ENCODE measurements around the gene RCCD1. TPM values are rescaled to one million over a fixed set of nuclear protein-coding genes. Genes with fewer than 3 reads are reported as not detected.
"Not testable (repeated sequence)": the region's sequence is repeated elsewhere in the genome, so short reads cannot be mapped to it uniquely, and the experiment has no call there.

Gene RCCD1
- total RNA-seq: 10 to 100 TPM; 11.1 to 18.4 (median 13.1) TPM

DNA sequence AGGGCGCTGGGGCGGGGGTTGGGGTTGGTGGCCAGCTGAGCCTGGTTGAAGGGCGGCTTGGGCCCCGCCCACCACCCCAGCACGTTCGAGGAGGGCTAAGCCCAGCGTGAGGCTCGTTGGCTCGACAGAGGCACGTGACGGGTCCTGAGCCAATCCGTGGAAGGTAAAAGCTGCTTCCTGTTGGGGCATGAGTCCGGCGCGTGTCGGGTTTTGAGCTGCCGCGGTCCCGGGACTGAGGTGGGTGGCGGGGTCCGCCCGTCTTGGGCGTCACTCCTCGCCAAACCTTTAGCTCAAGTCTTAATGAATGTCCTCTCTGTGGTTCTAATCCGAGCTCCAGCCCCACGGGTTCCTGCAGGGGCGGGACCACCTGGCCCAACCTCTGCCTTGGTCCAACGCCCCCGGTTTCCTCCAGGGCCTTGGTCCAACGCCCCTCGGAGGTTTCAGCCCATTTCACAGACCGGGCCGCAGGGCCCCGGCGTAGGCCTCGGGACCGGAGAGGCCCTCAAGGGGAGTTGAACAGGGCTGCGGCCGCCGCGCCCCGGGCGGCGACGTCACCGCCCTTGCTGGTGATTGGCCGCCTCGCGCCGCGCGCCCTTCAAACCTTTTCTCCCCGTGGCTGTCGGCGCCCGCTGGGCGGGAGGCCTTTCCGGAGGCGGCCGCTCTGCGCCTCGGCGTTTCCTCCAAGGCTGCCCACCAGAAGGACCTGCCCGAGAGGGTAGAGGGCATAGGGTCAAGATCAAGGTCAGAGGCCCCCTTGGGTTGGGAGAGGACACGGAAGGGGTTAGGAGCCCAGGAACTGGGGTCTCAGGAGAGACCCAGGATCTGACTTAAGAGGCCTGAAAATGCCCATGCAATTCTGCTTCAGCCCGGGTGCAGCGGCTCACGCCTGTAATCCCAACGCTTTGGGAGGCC, at the start of gene RCCD1:
RCCD1 (plus strand) TSS at position 173 of the 912 bp plus-strand sequence. CDS start 1,851 bp downstream, outside the sequence.
- Mint-ChIP-seq H3K4me3 (peak within 1 kb of the TSS; percentile 86), H3K9me3 (no peaks in the 10 kb centered on the region), H3K36me3 (ENCODE audit: insufficient read depth) (peaks cover 11% of the 10 kb centered on the region), H3K4me1 (ENCODE audit: low read depth) (peaks cover 14% of the 10 kb centered on the region), H3K27me3 (ENCODE audit: low read depth) (no peaks in the 10 kb centered on the region)
- DNase-seq (peak; percentile 80), ATAC-seq (peak; percentile 96 to 97)

DNA sequence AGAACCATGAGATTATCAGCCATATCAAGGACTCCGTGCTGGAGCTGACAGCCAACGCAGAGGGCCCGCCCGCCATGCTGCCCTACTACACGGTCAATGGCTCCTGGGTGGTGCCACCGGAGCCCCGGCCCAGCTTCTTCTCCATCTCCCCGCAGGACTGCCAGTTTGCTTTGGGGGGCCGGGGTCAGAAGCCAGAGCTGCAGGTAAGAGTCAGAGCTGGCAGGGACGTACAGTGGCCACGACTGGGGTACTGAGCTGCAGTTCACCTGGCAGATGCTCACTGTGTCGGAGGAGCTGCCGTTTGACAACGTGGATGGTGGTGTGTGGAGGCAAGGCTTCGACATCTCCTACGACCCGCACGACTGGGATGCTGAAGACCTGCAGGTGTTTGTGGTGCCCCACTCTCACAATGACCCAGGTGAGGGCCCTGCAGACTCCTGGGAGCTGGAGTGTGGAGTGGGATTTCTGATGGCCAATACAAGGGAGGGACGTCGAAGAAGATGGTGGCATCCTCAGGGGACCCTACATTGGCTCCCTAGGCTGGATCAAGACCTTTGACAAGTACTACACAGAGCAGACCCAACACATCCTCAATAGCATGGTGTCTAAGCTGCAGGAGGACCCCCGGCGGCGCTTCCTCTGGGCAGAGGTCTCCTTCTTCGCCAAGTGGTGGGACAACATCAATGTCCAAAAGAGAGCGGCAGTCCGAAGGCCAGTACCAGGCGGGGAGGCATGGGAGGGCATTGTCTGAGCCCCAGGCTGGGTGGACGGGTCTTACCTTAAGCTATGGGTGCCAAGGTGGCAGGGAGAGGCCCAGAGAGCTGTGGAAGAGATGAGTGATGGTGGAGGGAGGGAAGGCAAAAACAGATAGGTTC, 49.1 kb upstream of the RCCD1 start:
- no peaks in the 10 kb centered on the region for H3K27me3 Mint-ChIP-seq (ENCODE audit: low read depth)
- no peaks in the 10 kb centered on the region for H3K9me3 Mint-ChIP-seq
- peaks cover 30% of the 10 kb centered on the region for H3K4me1 Mint-ChIP-seq (ENCODE audit: low read depth)
- H3K36me3 Mint-ChIP-seq (ENCODE audit: insufficient read depth): peaks cover 22% of the 10 kb centered on the region
- DNase-seq: no peak
- ATAC-seq: no peak
- H3K4me3 Mint-ChIP-seq: no peak overlapping the region

- ATAC-seq: no peak
- DNase-seq: no peak
- peaks cover 23% of the 10 kb centered on the region for H3K36me3 Mint-ChIP-seq (ENCODE audit: insufficient read depth)
- peaks cover 27% of the 10 kb centered on the region for H3K4me1 Mint-ChIP-seq (ENCODE audit: low read depth)
- H3K9me3 Mint-ChIP-seq: no peaks in the 10 kb centered on the region
- no peaks in the 10 kb centered on the region for H3K27me3 Mint-ChIP-seq (ENCODE audit: low read depth)
- H3K4me3 Mint-ChIP-seq: no peak overlapping the region
These were observed 48.4 kb upstream of the RCCD1 start for GRCh38 chr15:90906181-90906849.

DNA sequence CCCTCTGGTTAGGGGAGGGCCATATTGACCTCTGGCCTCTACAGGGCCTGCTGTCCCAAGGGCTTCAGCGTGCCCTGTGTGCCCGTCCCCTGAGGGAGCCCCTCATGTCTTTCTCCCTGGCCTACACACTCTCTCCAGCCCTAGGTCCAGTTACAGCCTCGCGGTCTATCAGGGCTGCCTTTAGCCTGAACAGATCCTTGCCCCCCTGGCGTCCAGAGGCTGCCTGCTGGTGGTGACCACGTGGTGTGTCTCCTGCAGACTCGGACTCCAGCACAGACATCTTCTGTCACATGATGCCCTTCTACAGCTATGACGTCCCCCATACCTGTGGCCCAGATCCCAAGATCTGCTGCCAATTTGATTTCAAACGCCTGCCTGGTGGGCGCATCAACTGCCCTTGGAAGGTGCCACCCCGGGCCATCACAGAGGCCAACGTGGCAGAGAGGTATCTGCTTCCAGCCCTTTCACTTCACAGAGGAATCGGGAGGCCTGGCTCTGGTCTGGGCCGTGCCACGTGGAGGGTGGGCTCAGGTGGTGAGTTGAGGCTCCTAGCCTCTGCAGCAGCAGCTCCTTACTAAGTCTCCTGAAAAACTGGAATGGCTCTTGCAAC, 47.5 kb upstream of the RCCD1 start:
- H3K36me3 Mint-ChIP-seq (ENCODE audit: insufficient read depth): peaks cover 24% of the 10 kb centered on the region
- peaks cover 18% of the 10 kb centered on the region for H3K4me1 Mint-ChIP-seq (ENCODE audit: low read depth)
- no peak overlapping the region for H3K4me3 Mint-ChIP-seq
- ATAC-seq: no peak
- no peaks in the 10 kb centered on the region for H3K27me3 Mint-ChIP-seq (ENCODE audit: low read depth)
- H3K9me3 Mint-ChIP-seq: no peaks in the 10 kb centered on the region
- DNase-seq: no peak

DNA sequence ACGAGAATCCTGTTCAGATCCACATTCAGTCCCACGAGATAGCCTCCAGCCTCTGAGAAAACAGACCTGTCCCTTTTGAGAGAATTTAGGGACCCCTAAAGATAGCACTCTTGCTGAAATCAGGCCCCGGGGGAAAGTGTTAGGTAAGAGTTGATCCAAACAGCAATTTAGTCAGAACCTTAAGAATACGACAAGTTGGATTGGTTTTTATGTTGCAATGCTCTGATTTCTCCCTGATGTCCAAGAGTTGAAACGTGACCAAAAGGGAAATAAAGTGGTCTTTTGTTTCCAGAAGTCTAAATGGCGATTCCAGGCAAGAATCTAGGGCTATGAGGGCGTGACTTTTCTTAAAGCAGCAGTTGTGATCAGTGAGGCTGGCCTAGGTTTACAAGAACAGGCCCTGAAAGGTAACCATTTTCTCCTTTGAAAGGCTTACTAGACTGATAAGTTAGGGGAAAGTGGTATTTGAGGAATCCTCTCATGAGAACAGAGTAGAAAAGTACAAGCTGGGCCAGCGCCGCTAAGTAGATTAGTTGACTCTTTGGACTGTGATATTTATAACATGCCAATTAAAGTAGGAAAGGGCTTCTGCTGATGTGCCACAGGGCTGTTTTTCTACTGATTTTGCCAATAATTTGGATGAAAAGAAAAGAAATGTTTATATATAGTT, 46.7 kb upstream of the RCCD1 start:
- H3K27me3 Mint-ChIP-seq (ENCODE audit: low read depth): no peaks in the 10 kb centered on the region
- no peak overlapping the region for H3K4me3 Mint-ChIP-seq
- peaks cover 30% of the 10 kb centered on the region for H3K36me3 Mint-ChIP-seq (ENCODE audit: insufficient read depth)
- ATAC-seq (no peak), DNase-seq (no peak)
- H3K9me3 Mint-ChIP-seq: no peaks in the 10 kb centered on the region
- peaks cover 17% of the 10 kb centered on the region for H3K4me1 Mint-ChIP-seq (ENCODE audit: low read depth)

DNA sequence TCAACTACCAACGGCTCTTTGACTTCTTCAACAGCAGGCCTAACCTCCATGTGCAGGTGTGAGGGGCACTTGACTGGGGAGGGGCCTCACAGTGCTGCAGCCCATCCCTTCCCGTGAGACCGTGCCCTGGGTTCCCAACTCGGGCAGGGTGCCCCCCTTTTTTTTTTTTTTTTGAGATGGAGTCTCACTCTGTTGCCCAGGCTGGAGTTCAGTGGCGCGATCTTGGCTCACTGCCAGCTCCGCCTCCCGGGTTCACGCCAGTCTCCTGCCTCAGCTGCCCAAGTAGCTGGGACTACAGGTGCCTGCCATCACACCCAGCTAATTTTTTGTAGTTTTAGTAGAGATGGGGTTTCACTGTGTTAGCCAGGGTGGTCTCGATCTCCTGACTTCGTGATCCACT, 45.2 kb upstream of the RCCD1 start:
- Mint-ChIP-seq H3K4me1 (ENCODE audit: low read depth) (peaks cover 11% of the 10 kb centered on the region), H3K36me3 (ENCODE audit: insufficient read depth) (peaks cover 38% of the 10 kb centered on the region)
- H3K4me3 Mint-ChIP-seq; DNase-seq; ATAC-seq; H3K27me3 Mint-ChIP-seq (ENCODE audit: low read depth); H3K9me3 Mint-ChIP-seq: not testable (repeated sequence)

DNA sequence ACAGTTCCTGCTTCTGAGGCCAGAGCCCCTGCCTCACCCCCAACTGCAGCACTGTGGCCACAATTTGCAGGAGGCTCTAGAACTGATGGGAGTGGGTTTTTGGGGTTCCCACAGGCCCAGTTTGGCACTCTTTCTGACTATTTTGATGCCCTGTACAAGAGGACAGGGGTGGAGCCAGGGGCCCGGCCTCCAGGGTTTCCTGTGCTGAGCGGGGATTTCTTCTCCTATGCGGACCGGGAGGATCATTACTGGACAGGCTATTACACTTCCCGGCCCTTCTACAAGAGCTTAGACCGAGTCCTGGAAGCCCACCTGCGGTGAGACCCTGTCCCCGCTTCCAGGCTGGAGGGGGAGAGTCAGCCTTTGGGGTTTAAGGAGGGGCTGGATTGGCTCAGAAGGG, 44.7 kb upstream of the RCCD1 start:
- ATAC-seq (no peak), DNase-seq (no peak)
- no peaks in the 10 kb centered on the region for H3K27me3 Mint-ChIP-seq (ENCODE audit: low read depth)
- H3K9me3 Mint-ChIP-seq: no peaks in the 10 kb centered on the region
- peaks cover 40% of the 10 kb centered on the region for H3K36me3 Mint-ChIP-seq (ENCODE audit: insufficient read depth)
- peaks cover 9% of the 10 kb centered on the region for H3K4me1 Mint-ChIP-seq (ENCODE audit: low read depth)
- no peak overlapping the region for H3K4me3 Mint-ChIP-seq

GRCh38 chr15:90910441-90911301, 44.0 kb upstream of the RCCD1 start:
- ATAC-seq: no peak
- Mint-ChIP-seq H3K27me3 (ENCODE audit: low read depth) (no peaks in the 10 kb centered on the region), H3K9me3 (no peaks in the 10 kb centered on the region), H3K36me3 (ENCODE audit: insufficient read depth) (peaks cover 41% of the 10 kb centered on the region), H3K4me1 (ENCODE audit: low read depth) (peaks cover 4% of the 10 kb centered on the region), H3K4me3 (no peak overlapping the region)
- DNase-seq: no peak

DNA sequence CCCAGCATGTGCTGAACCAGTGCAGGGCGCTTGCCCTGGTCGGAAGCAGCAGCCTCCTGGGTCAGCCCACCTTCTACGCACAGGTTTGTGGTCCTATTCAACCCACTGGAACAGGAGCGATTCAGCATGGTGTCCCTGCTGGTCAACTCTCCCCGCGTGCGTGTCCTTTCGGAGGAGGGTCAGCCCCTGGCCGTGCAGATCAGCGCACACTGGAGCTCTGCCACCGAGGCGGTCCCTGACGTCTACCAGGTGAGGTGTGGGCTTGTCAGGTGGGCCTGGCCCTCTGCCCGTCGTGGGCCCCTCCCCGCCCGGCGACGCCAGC, 43.4 kb upstream of the RCCD1 start:
- DNase-seq (no peak), ATAC-seq (no peak)
- Mint-ChIP-seq H3K36me3 (ENCODE audit: insufficient read depth) (peaks cover 35% of the 10 kb centered on the region), H3K4me3 (no peak overlapping the region), H3K9me3 (no peaks in the 10 kb centered on the region), H3K27me3 (ENCODE audit: low read depth) (no peaks in the 10 kb centered on the region), H3K4me1 (ENCODE audit: low read depth) (no peaks in the 10 kb centered on the region)

DNA sequence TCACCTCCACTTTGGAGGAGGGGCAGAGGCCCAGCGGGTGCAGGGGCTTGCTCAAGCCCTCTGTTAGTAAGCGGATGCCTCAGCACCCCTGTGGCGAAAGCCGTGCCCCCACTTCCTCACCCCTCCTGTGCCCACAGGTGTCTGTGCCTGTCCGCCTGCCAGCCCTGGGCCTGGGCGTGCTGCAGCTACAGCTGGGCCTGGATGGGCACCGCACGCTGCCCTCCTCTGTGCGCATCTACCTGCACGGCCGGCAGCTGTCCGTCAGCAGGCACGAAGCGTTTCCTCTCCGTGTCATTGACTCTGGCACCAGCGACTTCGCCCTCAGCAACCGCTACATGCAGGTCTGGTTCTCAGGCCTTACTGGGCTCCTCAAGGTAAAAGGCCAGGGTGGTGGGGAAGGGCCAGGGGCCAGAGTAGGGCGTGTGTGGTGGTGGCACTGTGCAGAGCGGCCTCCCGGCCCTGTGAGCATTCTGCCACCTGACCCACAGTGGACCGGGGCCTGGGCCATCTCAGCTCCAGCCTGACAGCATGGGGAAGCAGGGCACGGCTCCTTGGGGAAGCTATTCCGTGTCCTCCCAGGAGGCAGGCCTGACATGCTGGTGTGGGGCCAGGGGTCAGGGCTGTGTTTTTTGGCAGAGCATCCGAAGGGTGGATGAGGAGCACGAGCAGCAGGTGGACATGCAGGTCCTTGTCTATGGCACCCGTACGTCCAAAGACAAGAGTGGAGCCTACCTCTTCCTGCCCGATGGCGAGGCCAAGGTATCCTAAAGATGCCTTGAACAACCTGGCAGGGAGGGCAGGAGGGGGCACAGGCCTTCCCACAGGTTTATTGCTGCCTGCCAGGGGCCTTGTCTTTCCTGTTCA, 42.5 kb upstream of the RCCD1 start:
- no peak overlapping the region for H3K4me3 Mint-ChIP-seq
- H3K36me3 Mint-ChIP-seq (ENCODE audit: insufficient read depth): peaks cover 39% of the 10 kb centered on the region
- no peaks in the 10 kb centered on the region for H3K9me3 Mint-ChIP-seq
- DNase-seq (no peak), ATAC-seq (no peak)
- no peaks in the 10 kb centered on the region for H3K4me1 Mint-ChIP-seq (ENCODE audit: low read depth)
- H3K27me3 Mint-ChIP-seq (ENCODE audit: low read depth): no peaks in the 10 kb centered on the region

DNA sequence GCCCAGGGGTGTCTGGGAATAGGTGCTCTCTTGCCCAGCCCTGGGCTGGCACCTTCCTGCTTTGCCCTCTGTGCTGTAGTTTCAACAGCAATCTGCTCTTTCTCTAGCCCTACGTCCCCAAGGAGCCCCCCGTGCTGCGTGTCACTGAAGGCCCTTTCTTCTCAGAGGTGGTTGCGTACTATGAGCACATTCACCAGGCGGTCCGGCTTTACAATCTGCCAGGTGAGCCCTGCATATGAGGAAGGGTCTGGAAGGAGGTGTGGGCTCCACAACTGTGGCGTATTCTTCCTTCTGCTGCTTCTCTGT, 42.0 kb upstream of the RCCD1 start:
- Mint-ChIP-seq H3K27me3 (ENCODE audit: low read depth) (no peaks in the 10 kb centered on the region), H3K36me3 (ENCODE audit: insufficient read depth) (peaks cover 36% of the 10 kb centered on the region), H3K4me1 (ENCODE audit: low read depth) (no peaks in the 10 kb centered on the region), H3K9me3 (no peaks in the 10 kb centered on the region), H3K4me3 (no peak overlapping the region)
- ATAC-seq (no peak), DNase-seq (no peak)

GRCh38 chr15:90913398-90913944, 41.2 kb upstream of the RCCD1 start:
- no peaks in the 10 kb centered on the region for H3K4me1 Mint-ChIP-seq (ENCODE audit: low read depth)
- no peaks in the 10 kb centered on the region for H3K9me3 Mint-ChIP-seq
- ATAC-seq (no peak), DNase-seq (no peak)
- H3K36me3 Mint-ChIP-seq (ENCODE audit: insufficient read depth): peaks cover 40% of the 10 kb centered on the region
- no peak overlapping the region for H3K4me3 Mint-ChIP-seq
- H3K27me3 Mint-ChIP-seq (ENCODE audit: low read depth): no peaks in the 10 kb centered on the region
